HG03460 (cell line): ENCODE data around the gene KRTAP9-2.
"Not testable (repeated sequence)": the region's sequence is repeated elsewhere in the genome, so short reads cannot be mapped to it uniquely, and the experiment has no call there.

Source experiments
- ATAC-seq: cut with Tn5 transposase; IDR thresholded peaks from one replicate; pipeline ENCODE4 v1.9.1; 2021; ENCODE audit not compliant: unreplicated experiment

The KRTAP9-2 gene, protein sequence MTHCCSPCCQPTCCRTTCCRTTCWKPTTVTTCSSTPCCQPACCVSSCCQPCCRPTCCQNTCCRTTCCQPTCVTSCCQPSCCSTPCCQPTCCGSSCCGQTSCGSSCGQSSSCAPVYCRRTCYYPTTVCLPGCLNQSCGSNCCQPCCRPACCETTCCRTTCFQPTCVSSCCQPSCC

DNA sequence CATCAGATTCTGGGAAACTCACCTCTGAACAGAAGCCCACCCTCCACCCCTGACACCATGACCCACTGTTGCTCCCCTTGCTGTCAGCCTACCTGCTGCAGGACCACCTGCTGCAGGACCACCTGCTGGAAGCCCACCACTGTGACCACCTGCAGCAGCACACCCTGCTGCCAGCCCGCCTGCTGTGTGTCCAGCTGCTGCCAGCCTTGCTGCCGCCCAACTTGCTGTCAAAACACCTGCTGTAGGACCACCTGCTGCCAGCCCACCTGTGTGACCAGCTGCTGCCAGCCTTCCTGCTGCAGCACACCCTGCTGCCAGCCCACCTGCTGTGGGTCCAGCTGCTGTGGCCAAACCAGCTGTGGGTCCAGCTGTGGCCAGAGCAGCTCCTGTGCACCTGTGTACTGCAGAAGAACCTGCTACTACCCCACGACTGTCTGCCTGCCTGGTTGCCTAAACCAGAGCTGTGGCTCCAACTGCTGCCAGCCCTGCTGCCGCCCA lies at the start of gene KRTAP9-2:
KRTAP9-2 (plus strand) TSS at position 51 of the 498 bp plus-strand sequence; CDS start at position 58, 7 bp downstream.
- not testable (repeated sequence) for ATAC-seq

DNA sequence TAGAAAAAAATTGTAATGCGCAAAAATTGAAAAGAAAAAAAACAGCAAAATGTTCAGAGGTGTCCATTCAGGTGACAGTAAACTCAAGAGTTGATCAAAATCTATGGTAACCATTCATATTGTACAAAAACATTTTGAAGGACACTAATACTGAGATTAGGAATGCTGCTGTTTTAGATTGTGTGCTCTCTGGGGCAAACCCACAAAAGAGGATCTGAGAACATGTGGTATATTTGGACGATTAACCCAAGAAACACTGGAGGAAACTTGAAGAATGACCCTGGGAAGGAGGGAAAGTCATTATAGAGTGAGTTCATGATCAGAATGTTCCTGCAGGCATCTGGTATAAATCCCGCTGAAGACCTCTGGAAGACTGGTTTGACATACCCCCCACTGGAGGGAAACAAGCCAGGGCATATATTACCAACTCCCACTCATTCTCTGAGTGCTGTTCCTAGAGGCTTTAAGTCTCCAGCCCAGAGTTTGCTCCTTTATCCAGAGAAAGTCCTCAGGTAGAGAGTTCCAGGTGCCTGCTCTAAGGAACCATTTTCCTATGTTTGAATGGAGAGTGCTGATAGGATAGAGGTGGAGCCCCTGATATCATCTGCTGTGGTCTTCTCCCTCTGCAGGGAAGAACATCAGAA lies 49.6 kb upstream of the KRTAP9-2 start:
- ATAC-seq, result no peak

DNA sequence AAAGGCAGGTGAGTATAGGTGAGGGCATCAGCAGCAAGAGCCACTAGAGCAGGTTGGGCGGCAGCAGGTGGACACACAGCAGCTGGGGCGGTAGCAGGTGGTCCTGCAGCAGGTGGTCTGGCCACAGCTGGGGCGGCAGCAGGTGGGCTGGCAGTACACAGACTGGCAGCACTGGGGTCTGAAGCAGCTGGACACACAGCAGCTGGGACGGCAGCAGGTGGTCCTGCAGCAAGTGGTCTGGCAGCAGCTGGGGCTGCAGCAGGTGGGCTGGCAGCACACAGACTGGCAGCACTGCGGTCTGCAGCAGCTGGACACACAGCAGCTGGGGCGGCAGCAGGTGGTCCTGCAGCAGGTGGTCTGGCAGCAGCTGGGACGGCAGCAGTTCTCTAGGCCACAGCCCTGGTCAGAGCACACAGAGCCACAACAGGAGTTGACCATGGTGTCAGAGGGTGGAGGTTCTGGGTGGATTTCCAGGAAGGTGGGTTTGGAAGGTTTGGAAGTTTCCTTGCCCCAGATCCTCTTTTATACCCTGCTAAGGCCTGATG lies 48.6 kb upstream of the KRTAP9-2 start, which contains the start of gene KRTAP4-2:
KRTAP4-2 (minus strand) TSS at position 495 of the 545 bp plus-strand sequence; CDS start at position 438, 57 bp downstream.
- ATAC-seq, result no peak

DNA sequence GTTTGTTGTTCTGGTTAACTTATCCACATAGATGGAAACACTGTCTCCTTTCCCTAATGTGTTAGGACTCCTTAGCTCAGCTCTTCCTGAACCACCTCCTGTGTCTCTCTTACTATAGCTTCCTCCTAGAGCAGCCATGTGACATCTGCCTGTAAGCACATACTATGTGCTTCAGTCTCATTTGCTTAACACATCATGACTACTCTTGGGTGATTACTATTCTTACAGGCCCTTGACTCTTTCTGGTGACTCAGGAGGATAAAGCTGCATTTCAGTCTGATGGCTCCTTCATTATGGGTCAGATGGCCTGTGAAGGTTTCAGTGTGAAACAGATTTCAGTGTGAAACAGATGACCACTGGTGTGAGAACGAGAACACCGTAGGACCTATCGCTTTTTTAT lies 48.1 kb upstream of the KRTAP9-2 start:
- no peak for ATAC-seq

DNA sequence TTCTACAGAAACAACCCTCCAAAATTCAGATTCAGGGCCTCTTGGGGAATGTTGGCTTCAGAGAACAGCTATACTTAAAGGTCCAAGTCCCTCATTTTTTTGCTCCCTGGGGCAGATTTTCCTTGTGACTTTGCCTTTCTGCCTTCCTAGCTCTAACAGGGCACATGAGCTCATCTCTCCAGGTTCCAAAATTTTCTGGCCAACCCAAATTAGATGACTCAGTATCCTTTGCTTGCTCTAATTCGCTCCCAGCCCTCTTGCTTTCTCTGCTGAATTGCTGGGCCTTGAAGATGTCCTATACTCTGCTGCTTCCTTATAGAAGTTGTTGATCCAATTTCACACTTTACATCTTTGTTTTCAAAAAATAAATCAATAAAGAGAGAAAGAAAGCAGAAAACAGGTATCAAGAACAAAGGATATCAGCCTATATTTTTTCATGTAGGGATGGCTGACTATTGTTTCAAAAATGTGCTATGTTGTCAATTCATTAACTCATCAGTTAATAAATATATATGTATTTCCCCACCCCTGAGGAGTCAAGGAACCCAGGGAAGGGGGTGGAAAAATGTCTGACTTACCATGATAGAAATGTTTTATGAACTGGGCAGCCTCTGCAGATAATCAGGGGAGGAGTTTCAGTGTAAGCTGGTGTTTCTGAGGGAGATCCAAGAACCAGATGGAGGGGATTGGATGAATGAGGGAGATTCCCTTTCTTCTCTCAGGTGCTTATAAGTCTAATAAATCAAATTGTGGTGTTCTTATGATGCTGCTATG lies 47.4 kb upstream of the KRTAP9-2 start:
- ATAC-seq, result no peak

DNA sequence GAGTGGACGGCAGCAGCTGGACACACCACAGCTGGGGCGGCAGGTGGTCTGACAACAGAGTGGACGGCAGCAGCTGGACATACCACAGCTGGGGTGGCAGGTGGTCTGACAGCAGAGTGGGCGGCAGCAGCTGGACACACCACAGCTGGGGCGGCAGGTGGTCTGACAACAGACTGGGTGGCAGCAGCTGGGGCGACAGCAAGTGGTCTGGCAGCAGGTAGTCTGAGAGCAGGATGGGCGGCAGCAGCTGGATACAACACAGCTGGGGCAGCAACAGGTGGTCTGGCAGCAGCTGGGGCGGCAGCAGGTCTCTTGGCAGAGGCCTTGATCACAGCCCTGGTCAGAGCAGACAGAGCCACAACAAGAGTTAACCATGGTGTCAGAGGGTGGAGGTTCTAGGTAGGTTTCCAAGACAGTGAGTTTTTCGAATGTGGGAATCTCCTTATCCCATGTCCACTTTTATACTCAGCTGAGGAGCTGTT lies 41.9 kb upstream of the KRTAP9-2 start, which contains the start of gene KRTAP4-1:
KRTAP4-1 (minus strand) TSS at position 432 of the 482 bp plus-strand sequence; CDS start at position 375, 57 bp downstream.
- no peak for ATAC-seq

DNA sequence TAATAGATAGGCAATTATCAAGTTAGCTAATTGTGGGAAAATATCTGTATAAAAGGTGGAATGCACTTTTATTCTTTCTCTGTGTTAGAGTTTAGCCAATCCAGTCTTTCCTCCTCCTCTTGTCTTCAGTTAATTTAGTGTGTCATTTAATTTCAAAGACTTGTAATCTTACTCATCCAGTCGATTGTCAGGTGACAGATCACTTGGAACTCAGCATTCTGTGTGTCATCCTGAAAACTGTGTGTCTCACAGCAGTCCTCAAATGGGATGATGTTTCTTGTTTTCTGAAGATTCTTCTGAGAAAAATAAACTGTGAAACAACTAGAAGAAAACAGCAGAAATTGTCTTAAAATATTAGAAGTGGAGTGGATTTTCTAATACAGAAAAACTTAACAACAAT lies 41.4 kb upstream of the KRTAP9-2 start:
- ATAC-seq, result no peak

DNA sequence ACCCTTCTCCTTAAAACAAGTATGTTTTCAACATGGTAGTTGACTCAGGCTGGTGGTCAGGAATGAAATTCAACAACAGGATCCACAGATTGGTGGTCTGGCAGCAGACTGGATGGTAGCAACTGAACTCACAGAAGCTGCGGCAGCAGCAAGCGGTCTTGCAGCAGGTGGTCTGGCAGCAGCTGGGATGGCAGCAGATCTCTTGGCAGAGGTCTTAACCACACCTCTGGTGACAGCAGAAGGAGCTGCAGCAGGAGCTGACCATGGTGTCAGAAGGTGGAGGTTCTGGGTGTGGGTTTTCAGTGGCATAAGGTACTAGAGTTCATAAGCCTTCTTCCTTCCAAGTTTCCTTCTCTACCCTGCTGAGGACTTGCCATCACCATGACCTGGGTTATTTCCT lies 39.6 kb upstream of the KRTAP9-2 start:
- no peak for ATAC-seq

DNA sequence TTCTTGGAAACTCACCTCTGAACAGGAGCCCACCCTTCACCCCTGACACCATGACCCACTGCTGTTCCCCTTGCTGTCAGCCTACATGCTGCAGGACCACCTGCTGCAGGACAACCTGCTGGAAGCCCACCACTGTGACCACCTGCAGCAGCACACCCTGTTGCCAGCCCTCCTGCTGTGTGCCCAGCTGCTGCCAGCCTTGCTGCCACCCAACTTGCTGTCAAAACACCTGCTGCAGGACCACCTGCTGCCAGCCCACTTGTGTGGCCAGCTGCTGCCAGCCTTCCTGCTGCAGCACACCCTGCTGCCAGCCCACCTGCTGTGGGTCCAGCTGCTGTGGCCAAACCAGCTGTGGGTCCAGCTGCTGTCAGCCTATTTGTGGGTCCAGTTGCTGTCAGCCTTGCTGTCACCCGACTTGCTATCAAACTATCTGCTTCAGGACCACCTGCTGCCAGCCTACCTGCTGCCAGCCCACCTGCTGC lies 36.6 kb upstream of the KRTAP9-2 start, which contains the start of gene KRTAP9-1:
KRTAP9-1 (plus strand) TSS at position 51 of the 482 bp plus-strand sequence; CDS start at position 51, 0 bp downstream.
- ATAC-seq, result not testable (repeated sequence)

DNA sequence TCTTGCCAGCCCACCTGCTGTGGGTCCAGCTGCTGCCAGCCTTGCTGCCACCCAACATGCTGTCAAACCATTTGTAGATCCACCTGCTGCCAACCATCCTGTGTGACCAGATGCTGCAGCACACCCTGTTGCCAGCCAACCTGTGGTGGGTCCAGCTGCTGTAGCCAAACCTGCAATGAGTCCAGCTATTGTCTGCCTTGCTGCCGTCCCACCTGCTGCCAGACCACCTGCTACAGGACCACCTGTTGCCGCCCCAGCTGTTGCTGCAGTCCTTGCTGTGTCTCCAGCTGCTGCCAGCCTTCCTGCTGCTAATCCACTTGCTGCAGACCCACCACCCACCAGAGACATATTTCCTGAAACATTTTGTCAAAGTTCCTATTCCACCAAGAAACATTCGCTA lies 36.1 kb upstream of the KRTAP9-2 start:
- ATAC-seq, result no peak

DNA sequence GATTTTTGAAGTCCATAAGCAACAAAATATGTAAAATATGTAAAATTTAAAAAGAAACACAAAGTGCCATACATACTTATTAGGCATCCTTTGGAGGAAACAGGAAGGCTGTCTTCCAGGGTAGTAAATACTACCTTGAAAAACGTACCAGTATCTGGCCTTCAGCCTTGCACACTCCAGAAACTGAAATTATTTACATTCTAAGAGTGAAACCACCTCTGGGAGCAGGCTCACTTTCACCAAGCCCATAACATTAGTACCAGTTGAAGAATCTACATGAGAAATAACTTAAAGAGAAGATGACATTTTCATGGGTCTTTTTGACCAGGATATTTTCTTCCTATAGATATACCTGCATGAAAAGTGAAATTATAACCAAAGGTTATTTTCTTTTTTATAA lies 30.4 kb upstream of the KRTAP9-2 start:
- ATAC-seq, result no peak

DNA sequence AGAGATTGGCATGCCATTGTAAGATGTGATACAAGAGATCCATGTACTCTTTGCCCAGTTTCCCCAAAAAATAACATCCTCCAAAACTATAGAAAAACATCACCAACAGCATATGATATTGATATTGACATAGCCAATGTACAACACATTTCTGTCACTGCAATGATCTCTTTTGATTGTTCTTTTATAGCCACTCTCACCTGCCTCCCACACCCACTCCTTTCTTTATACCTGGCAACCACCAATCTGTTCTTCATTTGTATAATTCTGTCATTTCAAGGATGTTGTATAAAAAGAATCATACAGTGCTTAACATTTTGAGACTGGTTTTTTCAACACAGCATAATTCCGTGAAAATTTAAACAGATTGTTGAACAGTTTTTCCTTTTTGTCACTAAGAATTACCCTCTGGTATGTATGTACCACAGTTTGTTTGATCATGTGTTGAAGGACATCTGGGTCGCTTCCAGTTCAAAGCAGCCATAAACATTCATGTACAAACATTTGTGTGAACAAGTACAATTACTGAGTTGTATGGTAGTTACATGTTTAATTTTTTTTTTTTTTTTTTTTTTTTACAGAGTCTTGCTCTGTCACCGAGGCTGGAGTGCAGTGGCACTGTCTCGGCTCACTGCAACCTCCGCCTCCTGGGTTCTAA lies 26.9 kb upstream of the KRTAP9-2 start:
- ATAC-seq, result no peak

DNA sequence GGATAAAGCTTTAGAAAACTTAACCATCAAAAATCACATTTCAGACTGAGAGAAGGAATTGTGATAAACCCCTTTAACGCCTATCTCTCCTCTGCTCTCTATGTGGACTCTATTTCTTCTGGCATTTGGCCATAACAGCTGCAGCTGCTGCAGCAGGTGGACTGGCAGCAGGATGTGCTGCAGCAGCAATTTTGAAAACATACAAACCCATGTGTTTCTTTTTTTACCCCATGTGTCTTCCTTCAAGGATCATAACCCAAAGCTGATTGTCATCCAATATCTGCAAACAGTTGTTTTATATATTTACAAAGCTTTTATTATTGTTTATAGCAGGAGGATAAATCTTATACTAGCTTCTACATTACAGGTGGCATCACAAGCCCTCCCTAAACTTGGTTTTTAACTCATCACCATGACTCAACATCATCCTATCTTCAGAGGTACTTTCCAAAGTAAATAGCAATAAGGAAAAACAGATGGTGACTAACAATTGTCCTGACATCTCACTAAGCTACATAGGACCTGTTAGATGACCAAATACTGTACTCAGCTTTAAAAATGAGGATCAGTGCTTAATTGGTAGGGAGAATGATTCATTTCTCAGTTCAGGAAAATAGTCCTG lies 14.5 kb upstream of the KRTAP9-2 start:
- no peak for ATAC-seq

DNA sequence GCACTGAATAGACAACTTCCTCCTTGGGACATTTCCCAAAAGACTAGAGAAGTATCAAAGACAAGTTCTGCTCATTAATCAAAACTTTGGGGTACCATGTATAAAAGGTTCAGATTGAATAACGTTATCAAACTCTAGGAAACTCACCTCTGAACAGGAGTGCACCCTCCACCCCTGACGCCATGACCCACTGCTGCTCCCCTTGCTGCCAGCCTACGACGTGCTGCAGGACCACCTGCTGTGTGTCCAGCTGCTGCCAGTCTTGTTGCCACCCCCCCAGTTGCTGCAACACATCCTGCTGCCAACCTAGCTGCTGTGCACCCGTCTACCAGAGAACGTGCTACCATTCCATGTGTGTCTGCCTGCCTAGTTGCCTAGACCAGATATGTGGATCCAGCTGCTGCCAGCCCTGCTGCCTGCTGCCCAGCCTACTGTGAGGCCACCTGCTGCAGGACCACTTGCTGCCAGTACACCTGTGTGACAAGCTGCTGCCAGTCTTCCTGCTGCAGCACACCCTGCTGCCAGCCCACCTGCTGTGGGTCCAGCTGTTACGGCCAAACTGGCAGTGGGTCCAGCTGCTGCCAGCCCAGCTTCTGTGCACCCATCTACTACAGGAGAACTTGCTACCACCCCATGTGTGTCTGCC lies 13.8 kb upstream of the KRTAP9-2 start:
- no peak for ATAC-seq

DNA sequence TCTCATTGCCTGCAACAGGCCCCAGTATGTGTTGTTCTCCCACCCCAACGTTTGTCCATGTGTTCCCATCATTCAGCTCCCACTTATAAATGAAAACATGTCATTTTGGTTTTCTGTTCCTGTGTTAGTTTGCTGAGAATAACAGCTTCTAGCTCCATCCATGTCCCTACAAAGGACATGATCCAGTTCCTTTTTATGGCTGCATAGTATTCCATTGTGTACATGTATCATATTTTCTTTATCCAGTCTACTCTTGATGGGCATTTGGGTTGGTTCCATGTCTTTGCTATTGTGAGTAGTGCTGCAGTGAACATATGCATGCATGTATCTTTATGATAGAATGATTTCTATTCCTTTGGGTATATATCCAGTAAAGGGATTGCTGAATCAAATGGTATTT lies 10.8 kb upstream of the KRTAP9-2 start:
- no peak for ATAC-seq

DNA sequence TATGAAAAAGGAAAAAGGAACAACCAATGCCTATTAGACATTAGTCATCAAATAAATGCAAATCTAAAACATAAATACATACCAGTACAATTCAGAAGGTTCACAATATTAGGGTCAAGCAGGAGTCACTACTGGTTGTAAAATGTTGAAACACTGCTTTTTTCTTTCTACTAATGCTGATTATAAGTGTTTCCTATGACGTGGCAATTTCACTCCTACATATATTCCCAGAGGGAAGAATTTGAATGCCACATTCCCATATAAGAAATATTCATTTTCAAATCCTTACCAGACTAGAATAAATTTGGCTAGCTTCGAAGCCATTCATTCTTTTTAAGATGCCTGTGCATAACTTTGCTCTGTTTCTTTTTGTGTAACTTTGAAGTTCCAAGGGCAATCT lies 2.6 kb upstream of the KRTAP9-2 start:
- no peak for ATAC-seq

DNA sequence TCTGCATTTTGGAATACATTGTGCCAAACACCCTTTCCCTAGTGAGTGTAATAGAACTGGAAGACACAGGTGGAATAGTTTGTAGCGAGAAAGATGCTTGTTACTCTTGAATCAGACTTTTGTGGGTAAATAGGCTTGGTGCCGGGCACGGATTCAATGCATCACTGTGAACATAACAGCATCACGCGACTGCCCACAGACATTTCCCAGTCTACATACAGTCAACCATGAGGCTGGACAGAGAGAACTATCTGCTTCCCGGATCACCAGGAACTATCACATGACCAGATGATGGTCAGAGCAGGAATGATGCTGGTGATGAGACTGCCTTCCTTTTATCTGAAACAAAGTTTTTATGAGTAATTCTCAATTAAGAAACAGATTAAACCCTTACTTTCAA lies 397 bp upstream of the KRTAP9-2 start:
- no peak for ATAC-seq

DNA sequence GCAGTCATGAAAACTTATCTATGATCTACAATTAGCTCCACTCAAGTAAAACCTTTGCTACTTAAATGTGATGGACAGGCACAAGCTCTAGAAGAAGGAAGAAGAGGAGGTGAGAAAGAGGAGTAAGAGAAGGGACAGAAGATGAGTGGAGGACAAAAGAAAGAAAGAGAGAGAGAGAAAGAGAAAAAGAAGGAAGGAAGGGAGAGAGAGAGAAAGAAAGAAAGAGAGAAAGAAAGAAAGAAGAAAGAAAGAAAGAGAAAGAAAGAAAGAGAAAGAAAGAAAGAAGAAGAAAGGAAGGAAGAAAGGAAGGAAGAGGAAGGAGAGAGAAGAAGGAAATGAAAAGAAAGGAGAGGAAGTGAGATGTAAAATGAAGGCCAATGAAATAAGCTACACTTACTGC lies 3.6 kb downstream of the KRTAP9-2 start:
- no peak for ATAC-seq

DNA sequence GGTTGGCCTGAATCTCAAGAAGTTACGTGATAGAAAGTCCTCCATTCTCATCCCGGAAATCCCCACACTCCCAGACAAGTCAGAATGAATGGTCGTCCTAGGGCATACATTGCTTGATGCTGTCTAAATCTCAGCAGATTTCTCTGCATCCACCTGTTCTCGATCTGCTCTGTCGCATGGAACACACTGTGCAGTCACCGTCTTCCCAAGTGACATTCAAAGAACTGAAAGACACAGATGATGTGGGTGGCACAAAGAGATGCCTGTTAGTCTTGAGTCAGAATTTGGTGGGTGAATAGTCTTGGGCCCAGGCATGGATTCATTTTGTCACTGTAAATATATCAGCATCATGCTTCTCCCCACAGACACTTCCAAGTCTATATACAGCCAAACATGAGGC lies 5.3 kb downstream of the KRTAP9-2 start:
- no peak for ATAC-seq
